Activated naive CD8-positive, alpha-beta T cell (primary cell): ENCODE measurements around the gene SLC35F1.
"Not testable (repeated sequence)": the region's sequence is repeated elsewhere in the genome, so short reads cannot be mapped to it uniquely, and the experiment has no call there.

ENCODE experiments used
- H3K27ac Mint-ChIP-seq: one replicate; pipeline ENCODE4 v1.8.0; 2021; ENCODE audit warnings: mixed read lengths
- H3K27me3 Mint-ChIP-seq: one replicate; pipeline ENCODE4 v1.8.0; 2021; ENCODE audit warnings: mixed read lengths
- H3K36me3 Mint-ChIP-seq: one replicate; pipeline ENCODE4 v1.8.0; 2021; ENCODE audit warnings: mixed read lengths
- H3K4me1 Mint-ChIP-seq: one replicate; pipeline ENCODE4 v1.8.0; 2021; ENCODE audit warnings: low read depth, mixed read lengths
- H3K4me3 Mint-ChIP-seq: one replicate; pipeline ENCODE4 v1.8.0; 2021; ENCODE audit warnings: mild to moderate bottlenecking, mixed read lengths
- H3K9me3 Mint-ChIP-seq: one replicate; pipeline ENCODE4 v1.8.0; 2021; ENCODE audit warnings: low read depth, mixed read lengths

SLC35F1 gene

GRCh38 chr6:117947234-117947633 is 40.2 kb downstream of the SLC35F1 start:
- Mint-ChIP-seq H3K9me3 (no peaks in the 10 kb centered on the region), H3K27ac (no peak overlapping the region), H3K4me3 (no peak overlapping the region), H3K36me3 (no peaks in the 10 kb centered on the region), H3K27me3 (peaks cover 8% of the 10 kb centered on the region), H3K4me1 (no peaks in the 10 kb centered on the region)

- Mint-ChIP-seq H3K4me1 (no peaks in the 10 kb centered on the region), H3K27me3 (peaks cover 7% of the 10 kb centered on the region)
Observed at GRCh38 chr6:117951783-117952182, 44.7 kb downstream of the SLC35F1 start.

GRCh38 chr6:117955684-117956256 is 48.7 kb downstream of the SLC35F1 start:
- H3K4me3 Mint-ChIP-seq = no peak overlapping the region
- peaks cover 10% of the 10 kb centered on the region for H3K27me3 Mint-ChIP-seq
- no peak overlapping the region for H3K27ac Mint-ChIP-seq
- H3K4me1 Mint-ChIP-seq = no peaks in the 10 kb centered on the region
- no peaks in the 10 kb centered on the region for H3K9me3 Mint-ChIP-seq
- no peaks in the 10 kb centered on the region for H3K36me3 Mint-ChIP-seq

More at GRCh38 chr6:117951783-117952182, 44.7 kb downstream of the SLC35F1 start:
- H3K27ac Mint-ChIP-seq = no peak overlapping the region
- H3K9me3 Mint-ChIP-seq = no peaks in the 10 kb centered on the region
- no peak overlapping the region for H3K4me3 Mint-ChIP-seq
- no peaks in the 10 kb centered on the region for H3K36me3 Mint-ChIP-seq

- Mint-ChIP-seq H3K4me3 (no peak overlapping the region), H3K27me3 (peaks cover 13% of the 10 kb centered on the region), H3K4me1 (no peaks in the 10 kb centered on the region), H3K36me3 (no peaks in the 10 kb centered on the region), H3K27ac (no peak overlapping the region), H3K9me3 (no peaks in the 10 kb centered on the region)
Observed at GRCh38 chr6:117956386-117956785, 49.3 kb downstream of the SLC35F1 start.

- Mint-ChIP-seq H3K36me3 (no peaks in the 10 kb centered on the region), H3K9me3 (no peaks in the 10 kb centered on the region), H3K27me3 (peaks cover 10% of the 10 kb centered on the region), H3K4me1 (no peaks in the 10 kb centered on the region), H3K27ac (no peak overlapping the region), H3K4me3 (no peak overlapping the region)
Observed at GRCh38 chr6:117958536-117958935, 51.5 kb downstream of the SLC35F1 start.

GRCh38 chr6:117960877-117961276 is 53.8 kb downstream of the SLC35F1 start:
- H3K4me3 Mint-ChIP-seq = no peak overlapping the region
- no peak overlapping the region for H3K27ac Mint-ChIP-seq
- no peaks in the 10 kb centered on the region for H3K4me1 Mint-ChIP-seq
- peaks cover 10% of the 10 kb centered on the region for H3K9me3 Mint-ChIP-seq
- peaks cover 11% of the 10 kb centered on the region for H3K27me3 Mint-ChIP-seq
- H3K36me3 Mint-ChIP-seq = peaks cover 3% of the 10 kb centered on the region

GRCh38 chr6:117961301-117961700 is 54.2 kb downstream of the SLC35F1 start:
- Mint-ChIP-seq H3K27ac (no peak overlapping the region), H3K27me3 (peaks cover 11% of the 10 kb centered on the region), H3K9me3 (peaks cover 10% of the 10 kb centered on the region), H3K4me1 (no peaks in the 10 kb centered on the region), H3K36me3 (peaks cover 3% of the 10 kb centered on the region), H3K4me3 (no peak overlapping the region)

- not testable (repeated sequence) for H3K36me3 Mint-ChIP-seq, H3K4me3 Mint-ChIP-seq, H3K4me1 Mint-ChIP-seq, H3K27ac Mint-ChIP-seq
- Mint-ChIP-seq H3K9me3 (peaks cover 10% of the 10 kb centered on the region), H3K27me3 (peaks cover 11% of the 10 kb centered on the region)
Observed at GRCh38 chr6:117965763-117966162, 58.7 kb downstream of the SLC35F1 start.

GRCh38 chr6:117971637-117972036 is 64.6 kb downstream of the SLC35F1 start:
- Mint-ChIP-seq H3K4me1 (no peaks in the 10 kb centered on the region), H3K27me3 (peaks cover 5% of the 10 kb centered on the region), H3K4me3 (no peak overlapping the region), H3K27ac (no peak overlapping the region), H3K36me3 (no peaks in the 10 kb centered on the region), H3K9me3 (no peaks in the 10 kb centered on the region)

- Mint-ChIP-seq H3K4me3 (no peak overlapping the region), H3K4me1 (no peaks in the 10 kb centered on the region), H3K9me3 (no peaks in the 10 kb centered on the region), H3K27me3 (peaks cover 6% of the 10 kb centered on the region), H3K36me3 (no peaks in the 10 kb centered on the region), H3K27ac (no peak overlapping the region)
Observed at GRCh38 chr6:117974914-117975627, 68.0 kb downstream of the SLC35F1 start.

- Mint-ChIP-seq H3K27me3 (peaks cover 11% of the 10 kb centered on the region), H3K36me3 (no peaks in the 10 kb centered on the region), H3K4me1 (no peaks in the 10 kb centered on the region), H3K4me3 (no peak overlapping the region), H3K9me3 (no peaks in the 10 kb centered on the region), H3K27ac (no peak overlapping the region)
Observed at GRCh38 chr6:117976030-117976651, 69.1 kb downstream of the SLC35F1 start.

GRCh38 chr6:117985916-117986315 is 78.9 kb downstream of the SLC35F1 start:
- Mint-ChIP-seq H3K27me3 (peaks cover 10% of the 10 kb centered on the region), H3K36me3 (no peaks in the 10 kb centered on the region), H3K27ac (no peak overlapping the region), H3K4me1 (no peaks in the 10 kb centered on the region), H3K9me3 (no peaks in the 10 kb centered on the region), H3K4me3 (no peak overlapping the region)

- Mint-ChIP-seq H3K9me3 (no peaks in the 10 kb centered on the region), H3K36me3 (no peaks in the 10 kb centered on the region), H3K4me3 (no peak overlapping the region), H3K27me3 (peaks cover 6% of the 10 kb centered on the region), H3K27ac (no peak overlapping the region), H3K4me1 (no peaks in the 10 kb centered on the region)
Observed at GRCh38 chr6:117986396-117986795, 79.3 kb downstream of the SLC35F1 start.

GRCh38 chr6:117989086-117989485 is 82.0 kb downstream of the SLC35F1 start:
- Mint-ChIP-seq H3K4me3 (no peak overlapping the region), H3K36me3 (no peaks in the 10 kb centered on the region), H3K4me1 (no peaks in the 10 kb centered on the region), H3K27ac (no peak overlapping the region), H3K9me3 (no peaks in the 10 kb centered on the region), H3K27me3 (peaks cover 9% of the 10 kb centered on the region)

GRCh38 chr6:117990151-117990550 is 83.1 kb downstream of the SLC35F1 start:
- H3K4me1 Mint-ChIP-seq = no peaks in the 10 kb centered on the region
- H3K27me3 Mint-ChIP-seq = peaks cover 9% of the 10 kb centered on the region
- no peaks in the 10 kb centered on the region for H3K36me3 Mint-ChIP-seq
- H3K4me3 Mint-ChIP-seq = no peak overlapping the region
- no peak overlapping the region for H3K27ac Mint-ChIP-seq
- H3K9me3 Mint-ChIP-seq = no peaks in the 10 kb centered on the region
